Colonic mucosa (tissue), 4 donors: ENCODE results near the gene BICD1. TPM values are rescaled to one million over a fixed set of nuclear protein-coding genes. Genes with fewer than 3 reads are reported as not detected.

Source experiments
- DNase-seq: peaks from one replicate; pipeline ENCODE4 v3.0.0-alpha.2; 2020
- H3K27ac ChIP-seq: fragments of 200-600 bp; one replicate; pipeline ENCODE4 v1.8.0; 2021
- H3K27me3 ChIP-seq: fragments of 200-600 bp; one replicate; pipeline ENCODE4 v1.8.0; 2021
- H3K36me3 ChIP-seq: fragments of 200-600 bp; one replicate; pipeline ENCODE4 v1.8.0; 2021
- H3K4me1 ChIP-seq: fragments of 200-600 bp; one replicate; pipeline ENCODE4 v1.8.0; 2021; ENCODE audit warnings: mild to moderate bottlenecking
- H3K4me3 ChIP-seq: fragments of 200-600 bp; one replicate; pipeline ENCODE4 v1.8.0; 2021
- H3K9ac ChIP-seq, 2 donors: one replicate each; pipeline ENCODE4 v1.7.0; 2013; ENCODE audit warnings: control low read depth in 2 of 2, low read depth in 2 of 2, low read length in 2 of 2
- H3K9me3 ChIP-seq: fragments of 200-600 bp; one replicate; pipeline ENCODE4 v1.8.0; 2021
- intact Hi-C: fragments of 100-400 bp; cut with DNase I; formaldehyde crosslinking; loops from one replicate; pipeline ENCODE4 v1.14.1; 2022
- total RNA-seq, 2 donors: library from RNA; stranded (reverse); fragmentation: NEBNext Ultra II Directional in 1 of 2; extraction: Animal tissue kit (Norgen Biotek cat#: 25700) in 1 of 2; gene quantifications; one replicate each; pipeline ENCODE4 v1.2.1, GENCODE V29; 2021
- TF ChIP-seq, protein P1 (sequence below): fragments of 200-600 bp; IDR thresholded peaks from one replicate; pipeline ENCODE4 v1.8.0; 2022; ENCODE audit warnings: antibody characterized with exemption, mild to moderate bottlenecking
- donor health status: healthy.
- donor health status: DM: no; HTN: no; CAD: no.
- donor health status: DM: no; HTN: no; CAD: no.

BICD1 gene
- total RNA-seq, 2 donors from 2014 or later = 4.2 to 5.8 TPM

DNA sequence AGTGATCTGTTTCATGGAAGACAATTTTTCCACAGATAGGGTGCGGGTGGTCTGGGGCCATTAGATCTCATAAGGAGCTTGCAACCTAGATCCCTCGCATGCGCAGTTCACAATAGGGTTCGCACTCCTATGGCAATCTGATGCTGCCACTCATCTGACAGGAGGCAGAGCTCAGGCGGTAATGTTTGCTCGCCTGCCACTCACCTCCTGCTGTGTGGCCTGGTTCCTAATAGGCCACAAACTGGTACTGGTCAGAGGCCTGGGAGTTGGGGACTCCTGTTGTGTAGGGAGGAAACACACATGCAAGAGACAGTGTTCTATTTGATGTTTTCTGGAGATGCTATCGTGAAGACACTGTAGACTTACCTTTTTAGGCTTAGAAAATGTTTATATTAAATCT lies 215.7 kb downstream of the BICD1 start:
- no peaks in the 10 kb centered on the region for H3K9me3 ChIP-seq
- TF ChIP-seq, protein P1, sequence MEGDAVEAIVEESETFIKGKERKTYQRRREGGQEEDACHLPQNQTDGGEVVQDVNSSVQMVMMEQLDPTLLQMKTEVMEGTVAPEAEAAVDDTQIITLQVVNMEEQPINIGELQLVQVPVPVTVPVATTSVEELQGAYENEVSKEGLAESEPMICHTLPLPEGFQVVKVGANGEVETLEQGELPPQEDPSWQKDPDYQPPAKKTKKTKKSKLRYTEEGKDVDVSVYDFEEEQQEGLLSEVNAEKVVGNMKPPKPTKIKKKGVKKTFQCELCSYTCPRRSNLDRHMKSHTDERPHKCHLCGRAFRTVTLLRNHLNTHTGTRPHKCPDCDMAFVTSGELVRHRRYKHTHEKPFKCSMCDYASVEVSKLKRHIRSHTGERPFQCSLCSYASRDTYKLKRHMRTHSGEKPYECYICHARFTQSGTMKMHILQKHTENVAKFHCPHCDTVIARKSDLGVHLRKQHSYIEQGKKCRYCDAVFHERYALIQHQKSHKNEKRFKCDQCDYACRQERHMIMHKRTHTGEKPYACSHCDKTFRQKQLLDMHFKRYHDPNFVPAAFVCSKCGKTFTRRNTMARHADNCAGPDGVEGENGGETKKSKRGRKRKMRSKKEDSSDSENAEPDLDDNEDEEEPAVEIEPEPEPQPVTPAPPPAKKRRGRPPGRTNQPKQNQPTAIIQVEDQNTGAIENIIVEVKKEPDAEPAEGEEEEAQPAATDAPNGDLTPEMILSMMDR = no peak
- H3K9ac ChIP-seq = no peak overlapping the region
- no peak overlapping the region for H3K4me3 ChIP-seq
- H3K27ac ChIP-seq = no peak overlapping the region
- H3K4me1 ChIP-seq = no peaks in the 10 kb centered on the region
- intact Hi-C loops = no loop called here
- DNase-seq = no peak
- no peaks in the 10 kb centered on the region for H3K27me3 ChIP-seq
- no peaks in the 10 kb centered on the region for H3K36me3 ChIP-seq

DNA sequence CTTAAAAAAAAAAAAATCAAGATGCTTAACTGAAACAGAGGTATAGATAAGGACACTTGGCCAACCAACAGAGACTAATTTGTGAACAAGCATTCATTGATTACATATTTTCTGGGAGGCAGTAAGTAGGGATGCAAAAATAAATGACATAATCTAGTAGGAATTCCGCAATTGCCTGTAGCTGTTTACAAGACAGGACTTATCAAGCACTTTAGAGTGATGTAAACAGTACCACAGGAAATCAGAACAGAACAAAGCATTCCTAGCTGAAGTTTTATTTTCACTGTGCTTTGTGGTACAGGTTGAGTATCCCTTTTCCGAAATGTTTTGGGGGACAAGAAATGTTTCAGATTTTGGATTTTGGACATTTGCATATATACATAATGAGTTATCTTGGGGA lies 224.5 kb downstream of the BICD1 start:
- intact Hi-C loops = no loop called here
- TF ChIP-seq, protein P1 = no peak
- no peak overlapping the region for H3K27ac ChIP-seq

DNA sequence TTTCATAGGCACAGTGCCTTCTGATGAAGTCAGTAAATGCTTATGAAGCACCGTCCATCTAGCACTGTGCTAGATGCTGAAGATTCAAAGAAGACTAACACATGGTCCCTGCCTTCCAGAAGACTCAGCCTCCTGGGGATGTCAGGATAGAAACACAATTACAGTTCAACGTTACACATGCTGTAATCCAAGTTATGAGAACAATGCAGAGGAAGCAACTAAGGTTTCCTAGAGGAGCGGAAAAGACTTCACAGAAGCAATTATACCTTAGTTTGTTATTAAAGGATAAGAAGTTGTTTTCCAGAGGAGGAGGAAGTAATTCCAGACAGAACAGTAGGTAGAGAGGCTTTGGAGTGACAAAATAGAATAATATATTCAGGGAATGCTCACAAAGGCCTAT lies 225.8 kb downstream of the BICD1 start:
- Histone ChIP-seq H3K27me3 (no peaks in the 10 kb centered on the region), H3K9me3 (no peaks in the 10 kb centered on the region), H3K36me3 (no peaks in the 10 kb centered on the region), H3K27ac (no peak overlapping the region), H3K4me1 (no peaks in the 10 kb centered on the region), H3K9ac (no peak overlapping the region), H3K4me3 (no peak overlapping the region)
- no peak for DNase-seq
- TF ChIP-seq, protein P1 = no peak
- intact Hi-C loops = no loop called here

More for the DNA sequence above, 224.5 kb downstream of the BICD1 start:
- DNase-seq = no peak
- Histone ChIP-seq H3K4me3 (no peak overlapping the region), H3K4me1 (no peaks in the 10 kb centered on the region), H3K9me3 (no peaks in the 10 kb centered on the region), H3K36me3 (no peaks in the 10 kb centered on the region), H3K9ac (no peak overlapping the region), H3K27me3 (no peaks in the 10 kb centered on the region)

DNA sequence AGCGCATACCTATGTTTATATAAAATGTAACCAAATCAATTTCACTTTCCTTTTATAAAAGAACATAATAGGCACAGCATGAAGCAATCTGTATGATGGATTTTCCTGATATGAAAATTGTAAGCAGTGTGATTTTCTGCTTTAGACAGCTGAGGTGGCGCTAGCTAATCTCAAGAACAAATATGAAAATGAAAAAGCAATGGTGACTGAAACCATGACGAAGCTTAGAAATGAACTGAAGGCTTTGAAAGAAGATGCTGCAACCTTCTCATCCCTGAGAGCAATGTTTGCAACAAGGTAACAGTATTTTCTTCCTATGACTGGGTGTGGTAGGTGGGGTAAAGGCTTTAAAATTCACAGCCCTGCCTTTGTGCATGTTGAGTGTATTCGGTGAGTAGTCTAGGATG lies 227.7 kb downstream of the BICD1 start:
- H3K27ac ChIP-seq = no peak overlapping the region
- no peaks in the 10 kb centered on the region for H3K36me3 ChIP-seq
- intact Hi-C loops = no loop called here
- no peak for DNase-seq
- no peaks in the 10 kb centered on the region for H3K9me3 ChIP-seq
- no peak overlapping the region for H3K9ac ChIP-seq
- H3K4me1 ChIP-seq = no peaks in the 10 kb centered on the region
- no peak overlapping the region for H3K4me3 ChIP-seq
- no peaks in the 10 kb centered on the region for H3K27me3 ChIP-seq
- TF ChIP-seq, protein P1 = no peak

DNA sequence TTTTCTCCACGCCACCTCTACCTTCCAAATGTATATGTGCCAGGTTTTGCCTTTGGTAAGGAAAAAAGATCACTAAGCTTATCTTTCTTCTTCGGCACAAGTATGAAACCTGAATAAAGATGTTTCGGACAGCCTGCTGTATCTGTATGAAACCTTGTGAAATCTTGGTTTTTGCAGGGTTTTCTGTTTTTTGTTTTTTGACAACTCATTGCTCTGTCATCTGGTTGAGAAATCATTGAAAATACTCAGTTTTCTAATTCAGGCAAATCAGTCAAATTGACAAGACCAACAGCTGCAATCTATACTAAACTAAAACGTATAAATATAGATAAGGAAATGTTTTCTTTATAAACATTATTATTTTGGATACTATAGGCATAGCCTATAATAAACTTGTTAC lies 229.6 kb downstream of the BICD1 start:
- no peak for DNase-seq
- Histone ChIP-seq H3K9me3 (no peaks in the 10 kb centered on the region), H3K27ac (no peak overlapping the region), H3K9ac (no peak overlapping the region), H3K4me1 (no peaks in the 10 kb centered on the region), H3K36me3 (no peaks in the 10 kb centered on the region), H3K4me3 (no peak overlapping the region), H3K27me3 (no peaks in the 10 kb centered on the region)
- intact Hi-C loops = no loop called here
- TF ChIP-seq, protein P1 = no peak

DNA sequence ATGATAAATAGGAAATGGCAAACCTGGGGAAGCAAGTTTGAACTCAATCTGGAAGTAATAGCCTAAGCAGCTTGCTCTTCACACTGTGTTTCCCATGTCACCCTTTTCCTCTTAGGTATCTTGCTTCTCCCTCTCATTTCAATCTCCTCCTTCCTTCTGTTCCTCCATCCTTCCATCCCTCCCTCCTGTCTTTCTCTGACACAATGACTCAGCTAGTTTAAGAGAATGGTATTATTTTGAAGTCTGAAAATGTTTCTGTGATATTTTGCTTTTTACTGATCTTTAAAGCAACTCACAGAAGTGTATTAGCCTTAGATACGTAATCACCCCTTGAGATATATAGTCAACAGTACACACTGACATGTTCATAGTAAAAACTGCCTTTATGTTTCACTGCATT lies 236.8 kb downstream of the BICD1 start:
- DNase-seq = no peak
- TF ChIP-seq, protein P1 = no peak
- H3K9ac ChIP-seq = no peak overlapping the region
- no peaks in the 10 kb centered on the region for H3K36me3 ChIP-seq
- H3K27me3 ChIP-seq = no peaks in the 10 kb centered on the region
- intact Hi-C loops = no loop called here
- no peaks in the 10 kb centered on the region for H3K4me1 ChIP-seq
- no peak overlapping the region for H3K4me3 ChIP-seq
- H3K27ac ChIP-seq = no peak overlapping the region
- no peaks in the 10 kb centered on the region for H3K9me3 ChIP-seq
